Measurements from ENCODE around the gene LEMD2. TPM values are rescaled to one million over a fixed set of nuclear protein-coding genes. Genes with fewer than 3 reads are reported as not detected.

Gene LEMD2
- total and polyA plus RNA-seq, 9 of the 15 experiments (the other 6 are each of a cell fraction or from before 2014, with no cell fraction given): 0.32 to 46.3 (median 30.8) TPM

DNA sequence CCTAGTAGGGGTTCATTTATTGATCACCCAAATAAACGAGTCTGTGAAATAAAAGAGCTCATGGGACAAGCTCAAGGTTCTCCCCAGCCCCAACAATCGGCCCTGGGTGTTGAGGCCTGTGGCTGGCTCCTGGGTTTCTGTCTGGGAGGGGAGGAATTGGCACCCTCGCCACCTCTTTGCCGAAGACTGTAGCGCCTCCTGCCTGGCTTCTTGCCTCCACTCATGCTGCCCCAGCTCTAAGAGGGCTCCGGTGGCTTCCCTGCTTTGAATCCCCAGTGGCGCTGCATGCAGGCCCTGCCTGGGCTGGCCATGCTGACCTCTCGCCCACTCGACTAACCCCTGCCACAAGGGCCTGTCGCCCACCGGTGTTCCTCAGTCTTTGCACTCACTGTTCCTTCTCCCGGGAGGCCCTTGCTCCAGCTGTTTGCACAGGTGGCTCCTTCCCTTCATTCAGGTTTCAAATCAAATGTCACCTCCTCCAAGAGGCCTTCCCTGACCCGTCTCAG lies 9.5 kb upstream of the LEMD2 start:
- Histone ChIP-seq H2AFZ (ENCODE audit: low read depth, low read length) (no peak overlapping the region), H3K4me3 (no peak overlapping the region), H3K79me2 (ENCODE audit: control insufficient read depth, insufficient read depth, low read length) (no peaks in the 10 kb centered on the region), H3K27me3 (ENCODE audit: control insufficient read depth in 2 of 2, insufficient read depth in 2 of 2, low read length in 2 of 2) (peaks cover 78 to 90% of the 10 kb centered on the region in 2 experiments), H3K9me3 (replicated peaks; ENCODE audit: control insufficient read depth, insufficient read depth, low read depth, low read length) (no peaks in the 10 kb centered on the region), H4K20me1 (replicated peaks; ENCODE audit: control insufficient read depth, insufficient read depth, low read length) (peaks cover 10% of the 10 kb centered on the region; the same call in 1 of the 2 replicates), H3K27ac (ENCODE audit: extremely low read depth, low read depth, low read length) (no peak overlapping the region), H3K4me1 (replicated peaks in 1 of 2; ENCODE audit: control insufficient read depth in 2 of 2, insufficient read depth in 2 of 2, low read length in 2 of 2) (peaks cover 0 to 4% of the 10 kb centered on the region in 2 experiments; a peak in 1 of 5 replicates), H3K4me2 (ENCODE audit: insufficient read depth, low read length) (no peak overlapping the region), H3K9me1 (ENCODE audit: control insufficient read depth, insufficient read depth, low read length) (peaks cover 3% of the 10 kb centered on the region), H3K36me3 (ENCODE audit: control insufficient read depth, insufficient read depth, low read length) (no peaks in the 10 kb centered on the region), H3K9ac (ENCODE audit: insufficient read depth in 1 of 2, low read depth in 2 of 2, low read length in 2 of 2) (0 out of 4 replicates have a peak overlapping the region, but pooled peaks of 1 of the 2 experiments have one; percentile 57)
- in situ Hi-C loops (cut with MboI): no loop called here
- BruUV-seq (replicated peaks): no TSS peak
- intact Hi-C loops (cut with micrococcal nuclease): no loop called here
- DNase-seq (ENCODE audit: extremely low read depth in 1 of 4, low spot score in 3 of 4): no peak
- CTCF ChIA-PET (ENCODE audit: low intra/inter-chr PET ratio): no interaction called here
- 11% methylated on average over 13 of the region's 13 CpGs for WGBS (ENCODE audit: insufficient coverage, low coverage, missing lambda C conversion rate)
- ATAC-seq: no peak; the same call in none of the 3 replicates
- peak; percentile 76 for TF ChIP-seq ZFP36 (IDR thresholded peaks at IDR 0.05; ENCODE audit: low read depth, low read length, partially characterized antibody)
- no peak for TF ChIP-seq SRF (CRISPR knock-in tag; IDR thresholded peaks at IDR 0.05)
- TF ChIP-seq, protein P1, sequence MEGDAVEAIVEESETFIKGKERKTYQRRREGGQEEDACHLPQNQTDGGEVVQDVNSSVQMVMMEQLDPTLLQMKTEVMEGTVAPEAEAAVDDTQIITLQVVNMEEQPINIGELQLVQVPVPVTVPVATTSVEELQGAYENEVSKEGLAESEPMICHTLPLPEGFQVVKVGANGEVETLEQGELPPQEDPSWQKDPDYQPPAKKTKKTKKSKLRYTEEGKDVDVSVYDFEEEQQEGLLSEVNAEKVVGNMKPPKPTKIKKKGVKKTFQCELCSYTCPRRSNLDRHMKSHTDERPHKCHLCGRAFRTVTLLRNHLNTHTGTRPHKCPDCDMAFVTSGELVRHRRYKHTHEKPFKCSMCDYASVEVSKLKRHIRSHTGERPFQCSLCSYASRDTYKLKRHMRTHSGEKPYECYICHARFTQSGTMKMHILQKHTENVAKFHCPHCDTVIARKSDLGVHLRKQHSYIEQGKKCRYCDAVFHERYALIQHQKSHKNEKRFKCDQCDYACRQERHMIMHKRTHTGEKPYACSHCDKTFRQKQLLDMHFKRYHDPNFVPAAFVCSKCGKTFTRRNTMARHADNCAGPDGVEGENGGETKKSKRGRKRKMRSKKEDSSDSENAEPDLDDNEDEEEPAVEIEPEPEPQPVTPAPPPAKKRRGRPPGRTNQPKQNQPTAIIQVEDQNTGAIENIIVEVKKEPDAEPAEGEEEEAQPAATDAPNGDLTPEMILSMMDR (IDR thresholded peaks at IDR 0.05 in 2 of 3, conservative IDR thresholded peaks at IDR 0.05 in 1 of 3; ENCODE audit: insufficient read depth in 2 of 3, low read depth in 1 of 3, low read length in 3 of 3): peak in 1 of 3 experiments; percentile 11; a peak in 1 of 6 replicates
- TF ChIP-seq YY1 (IDR thresholded peaks at IDR 0.05; ENCODE audit: borderline replicate concordance in 1 of 3, control insufficient read depth in 1 of 3, extremely low read depth in 1 of 3, insufficient read depth in 3 of 3, insufficient read length in 1 of 3, insufficient replicate concordance in 2 of 3, low read depth in 1 of 3, low read length in 2 of 3): no peak
- TF ChIP-seq, protein P2, sequence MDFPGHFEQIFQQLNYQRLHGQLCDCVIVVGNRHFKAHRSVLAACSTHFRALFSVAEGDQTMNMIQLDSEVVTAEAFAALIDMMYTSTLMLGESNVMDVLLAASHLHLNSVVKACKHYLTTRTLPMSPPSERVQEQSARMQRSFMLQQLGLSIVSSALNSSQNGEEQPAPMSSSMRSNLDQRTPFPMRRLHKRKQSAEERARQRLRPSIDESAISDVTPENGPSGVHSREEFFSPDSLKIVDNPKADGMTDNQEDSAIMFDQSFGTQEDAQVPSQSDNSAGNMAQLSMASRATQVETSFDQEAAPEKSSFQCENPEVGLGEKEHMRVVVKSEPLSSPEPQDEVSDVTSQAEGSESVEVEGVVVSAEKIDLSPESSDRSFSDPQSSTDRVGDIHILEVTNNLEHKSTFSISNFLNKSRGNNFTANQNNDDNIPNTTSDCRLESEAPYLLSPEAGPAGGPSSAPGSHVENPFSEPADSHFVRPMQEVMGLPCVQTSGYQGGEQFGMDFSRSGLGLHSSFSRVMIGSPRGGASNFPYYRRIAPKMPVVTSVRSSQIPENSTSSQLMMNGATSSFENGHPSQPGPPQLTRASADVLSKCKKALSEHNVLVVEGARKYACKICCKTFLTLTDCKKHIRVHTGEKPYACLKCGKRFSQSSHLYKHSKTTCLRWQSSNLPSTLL (IDR thresholded peaks at IDR 0.05): no peak
- TF ChIP-seq, protein P3, sequence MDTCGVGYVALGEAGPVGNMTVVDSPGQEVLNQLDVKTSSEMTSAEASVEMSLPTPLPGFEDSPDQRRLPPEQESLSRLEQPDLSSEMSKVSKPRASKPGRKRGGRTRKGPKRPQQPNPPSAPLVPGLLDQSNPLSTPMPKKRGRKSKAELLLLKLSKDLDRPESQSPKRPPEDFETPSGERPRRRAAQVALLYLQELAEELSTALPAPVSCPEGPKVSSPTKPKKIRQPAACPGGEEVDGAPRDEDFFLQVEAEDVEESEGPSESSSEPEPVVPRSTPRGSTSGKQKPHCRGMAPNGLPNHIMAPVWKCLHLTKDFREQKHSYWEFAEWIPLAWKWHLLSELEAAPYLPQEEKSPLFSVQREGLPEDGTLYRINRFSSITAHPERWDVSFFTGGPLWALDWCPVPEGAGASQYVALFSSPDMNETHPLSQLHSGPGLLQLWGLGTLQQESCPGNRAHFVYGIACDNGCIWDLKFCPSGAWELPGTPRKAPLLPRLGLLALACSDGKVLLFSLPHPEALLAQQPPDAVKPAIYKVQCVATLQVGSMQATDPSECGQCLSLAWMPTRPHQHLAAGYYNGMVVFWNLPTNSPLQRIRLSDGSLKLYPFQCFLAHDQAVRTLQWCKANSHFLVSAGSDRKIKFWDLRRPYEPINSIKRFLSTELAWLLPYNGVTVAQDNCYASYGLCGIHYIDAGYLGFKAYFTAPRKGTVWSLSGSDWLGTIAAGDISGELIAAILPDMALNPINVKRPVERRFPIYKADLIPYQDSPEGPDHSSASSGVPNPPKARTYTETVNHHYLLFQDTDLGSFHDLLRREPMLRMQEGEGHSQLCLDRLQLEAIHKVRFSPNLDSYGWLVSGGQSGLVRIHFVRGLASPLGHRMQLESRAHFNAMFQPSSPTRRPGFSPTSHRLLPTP (IDR thresholded peaks at IDR 0.05; ENCODE audit: borderline replicate concordance, extremely low read depth, insufficient read length): no peak
- FAIRE-seq: no peak
- POLR2A ChIA-PET: interaction anchor here (0.5 to 1.0 kb wide), 5 partner anchors 11 to 788 kb away, joined by 3 to 4 read pairs (median 3); no protein-coding TSS in a partner anchor

Measured in K562 (cell line).